GM23338 (cell line): Measurements from ENCODE around the gene RPTOR. TPM values are rescaled to one million over a fixed set of nuclear protein-coding genes. Genes with fewer than 3 reads are reported as not detected.
A peak's percentile ranks its signal among the peaks of the same experiment; 100 is the strongest.

ENCODE experiments used
- ATAC-seq: fragments of 200-7000 bp; cut with Tn5 transposase; 3 replicates; pipeline ENCODE4 v1.9.1; 2020
- DNase-seq: peaks from one replicate; pipeline ENCODE4 v3.0.0-alpha.2; 2015; ENCODE audit warnings: low spot score
- H2AFZ ChIP-seq: fragments of 200-600 bp; sonication (generic); 2 replicates; pipeline ENCODE4 v1.8.0; 2016; ENCODE audit warnings: antibody characterized with exemption, mild to moderate bottlenecking, moderate library complexity
- H3F3A ChIP-seq: fragments of 200-600 bp; sonication (generic); replicated peaks from 2 replicates; pipeline ENCODE4 v1.8.0; 2017; ENCODE audit warnings: antibody characterized with exemption, mixed run types, low read depth
- H3K27ac ChIP-seq: fragments of 200-600 bp; sonication (generic); 2 replicates; pipeline ENCODE4 v1.6.1; 2016; ENCODE audit warnings: low read depth
- H3K27me3 ChIP-seq: fragments of 200-600 bp; sonication (generic); 2 replicates; pipeline ENCODE4 v1.8.0; 2016; ENCODE audit warnings: mild to moderate bottlenecking, mixed run types, moderate library complexity; ENCODE audit not compliant: insufficient read depth
- H3K36me3 ChIP-seq: fragments of 200-600 bp; sonication (generic); 2 replicates; pipeline ENCODE4 v1.8.0; 2016; ENCODE audit warnings: mild to moderate bottlenecking; ENCODE audit not compliant: insufficient read depth
- H3K4me1 ChIP-seq: fragments of 200-600 bp; sonication (generic); 2 replicates; pipeline ENCODE4 v1.8.0; 2016; ENCODE audit warnings: mild to moderate bottlenecking, moderate library complexity; ENCODE audit not compliant: insufficient read depth
- H3K4me2 ChIP-seq: fragments of 200-600 bp; sonication (generic); 2 replicates; pipeline ENCODE4 v1.7.1; 2017; ENCODE audit warnings: mixed run types
- H3K4me3 ChIP-seq: fragments of 200-600 bp; sonication (generic); 2 replicates; pipeline ENCODE4 v1.6.1; 2016; ENCODE audit warnings: mixed run types
- H3K79me2 ChIP-seq: fragments of 200-600 bp; sonication (generic); replicated peaks from 2 replicates; pipeline ENCODE4 v1.8.0; 2017; ENCODE audit warnings: mild to moderate bottlenecking; ENCODE audit not compliant: insufficient read depth
- H3K9me2 ChIP-seq: fragments of 200-600 bp; sonication (generic); 2 replicates; pipeline ENCODE4 v1.8.0; 2017; ENCODE audit not compliant: insufficient read depth
- H4K20me1 ChIP-seq: fragments of 200-600 bp; sonication (generic); replicated peaks from 2 replicates; pipeline ENCODE4 v1.8.0; 2017; ENCODE audit warnings: mild to moderate bottlenecking; ENCODE audit not compliant: insufficient read depth
- H3K27ac Mint-ChIP-seq: 2 replicates; pipeline ENCODE4 v1.8.0; 2020; ENCODE audit warnings: inconsistent platforms, mild to moderate bottlenecking, moderate library complexity, mixed read lengths
- H3K27me3 Mint-ChIP-seq: 3 replicates; pipeline ENCODE4 v1.8.0; 2022; ENCODE audit warnings: low read depth, mild to moderate bottlenecking, moderate library complexity, mixed read lengths, inconsistent platforms; ENCODE audit not compliant: insufficient read depth, poor library complexity
- H3K36me3 Mint-ChIP-seq: 3 replicates; pipeline ENCODE4 v1.8.0; 2021; ENCODE audit warnings: low read depth, mild to moderate bottlenecking, inconsistent platforms, moderate library complexity, mixed read lengths
- H3K4me1 Mint-ChIP-seq: 3 replicates; pipeline ENCODE4 v1.8.0; 2020; ENCODE audit warnings: mild to moderate bottlenecking, inconsistent platforms, mixed read lengths
- H3K4me3 Mint-ChIP-seq: 3 replicates; pipeline ENCODE4 v1.8.0; 2021; ENCODE audit warnings: moderate library complexity, mild to moderate bottlenecking, inconsistent platforms, mixed read lengths
- H3K9me3 Mint-ChIP-seq: 3 replicates; pipeline ENCODE4 v1.8.0; 2020; ENCODE audit warnings: moderate library complexity, mild to moderate bottlenecking, inconsistent platforms, mixed read lengths
- CREB1 ChIP-seq: fragments of 250-450 bp; sonication (Bioruptor Pico); IDR thresholded peaks from 2 replicates; pipeline ENCODE4 v1.5.0; 2020; ENCODE audit warnings: low read depth, mild to moderate bottlenecking, moderate library complexity
- CTCF ChIP-seq, 2 experiments: fragments of 200-600 bp in 1 of 2; sonication (generic) in 1 of 2; conservative IDR thresholded peaks; 2 replicates each; pipeline versions ENCODE4 v1.5.1 to v1.6.1; 2016 to 2017; ENCODE audit warnings: antibody characterized with exemption in 2 of 2, low read depth in 2 of 2, mild to moderate bottlenecking in 2 of 2, moderate library complexity in 1 of 2
- EZH2 ChIP-seq: fragments of 200-600 bp; sonication (generic); IDR thresholded peaks from one replicate; pipeline ENCODE4 v1.8.0; 2017; ENCODE audit warnings: antibody characterized with exemption, mild to moderate bottlenecking, low read depth; ENCODE audit not compliant: unreplicated experiment
- EZH2phosphoT487 ChIP-seq: fragments of 200-600 bp; sonication (generic); IDR thresholded peaks from one replicate; pipeline ENCODE4 v1.8.1; 2018; ENCODE audit warnings: antibody characterized with exemption; ENCODE audit not compliant: unreplicated experiment
- JUNB ChIP-seq: IDR thresholded peaks from one replicate; pipeline ENCODE4 v1.6.1; 2016; ENCODE audit warnings: antibody characterized with exemption; ENCODE audit not compliant: unreplicated experiment
- NANOG ChIP-seq: IDR thresholded peaks from 2 replicates; pipeline ENCODE4 v1.6.1; 2016; ENCODE audit warnings: antibody characterized with exemption, borderline replicate concordance
- POLR2AphosphoS5 ChIP-seq: IDR thresholded peaks from 2 replicates; pipeline ENCODE4 v1.6.1; 2016; ENCODE audit warnings: antibody characterized with exemption, low read depth
- STAT1 ChIP-seq: IDR thresholded peaks from one replicate; pipeline ENCODE4 v1.6.1; 2016; ENCODE audit warnings: antibody characterized with exemption; ENCODE audit not compliant: unreplicated experiment
- ZNF114 ChIP-seq: fragments of 250-450 bp; sonication (Bioruptor Pico); IDR thresholded peaks from 2 replicates; pipeline ENCODE4 v1.5.0; 2020; ENCODE audit warnings: mild to moderate bottlenecking, moderate library complexity
- ZNF331 ChIP-seq: fragments of 250-450 bp; sonication (Bioruptor Pico); IDR thresholded peaks from 2 replicates; pipeline ENCODE4 v1.5.0; 2020; ENCODE audit warnings: low read depth, mild to moderate bottlenecking, moderate library complexity
- ZNF462 ChIP-seq: fragments of 250-450 bp; sonication (Bioruptor Pico); IDR thresholded peaks from 2 replicates; pipeline ENCODE4 v1.5.0; 2020; ENCODE audit warnings: mild to moderate bottlenecking, moderate library complexity
- polyA plus RNA-seq: library from polyadenylated mRNA; unstranded; fragments of >200 nt; fragmentation: Nextera tagmentation; extraction: Ambion mirVana; gene quantifications from 2 replicates; pipeline ENCODE4 v1.2.1, GENCODE V29; 2016
- total RNA-seq: library from RNA; depleted of rRNA; stranded (reverse); fragments of >200 nt; shearing (Covaris generic); gene quantifications from 2 replicates; pipeline ENCODE4 v1.2.3, GENCODE V29; 2014
- TF ChIP-seq, protein P1 (sequence below): IDR thresholded peaks from 2 replicates; pipeline ENCODE4 v1.6.1; 2016; ENCODE audit warnings: antibody characterized with exemption
- TF ChIP-seq, protein P2 (sequence below): IDR thresholded peaks from one replicate; pipeline ENCODE4 v1.6.1; 2018; ENCODE audit warnings: antibody characterized with exemption; ENCODE audit not compliant: unreplicated experiment

RPTOR gene
- total and polyA plus RNA-seq, 2 experiments from 2014 or later = 9.5 to 38.0 TPM

- H3K4me3 Mint-ChIP-seq = no peak overlapping the region
- no peak overlapping the region for H3K4me3 ChIP-seq
- no peaks in the 10 kb centered on the region for H3K27me3 Mint-ChIP-seq
- no peak overlapping the region for H2AFZ ChIP-seq
- no peaks in the 10 kb centered on the region for H3K27me3 ChIP-seq
- DNase-seq = no peak
- no peaks in the 10 kb centered on the region for H3F3A ChIP-seq
- no peak overlapping the region for H3K27ac ChIP-seq
- peaks cover 7% of the 10 kb centered on the region; the same call in 2 of the 3 replicates for H3K36me3 Mint-ChIP-seq
- H3K9me3 Mint-ChIP-seq = no peaks in the 10 kb centered on the region
- H3K9me2 ChIP-seq = no peaks in the 10 kb centered on the region
- H3K27ac Mint-ChIP-seq = no peak overlapping the region
- H3K4me2 ChIP-seq = no peak overlapping the region
- TF ChIP-seq, protein P1, sequence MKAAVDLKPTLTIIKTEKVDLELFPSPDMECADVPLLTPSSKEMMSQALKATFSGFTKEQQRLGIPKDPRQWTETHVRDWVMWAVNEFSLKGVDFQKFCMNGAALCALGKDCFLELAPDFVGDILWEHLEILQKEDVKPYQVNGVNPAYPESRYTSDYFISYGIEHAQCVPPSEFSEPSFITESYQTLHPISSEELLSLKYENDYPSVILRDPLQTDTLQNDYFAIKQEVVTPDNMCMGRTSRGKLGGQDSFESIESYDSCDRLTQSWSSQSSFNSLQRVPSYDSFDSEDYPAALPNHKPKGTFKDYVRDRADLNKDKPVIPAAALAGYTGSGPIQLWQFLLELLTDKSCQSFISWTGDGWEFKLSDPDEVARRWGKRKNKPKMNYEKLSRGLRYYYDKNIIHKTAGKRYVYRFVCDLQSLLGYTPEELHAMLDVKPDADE = no peak
- TF ChIP-seq, protein P2, sequence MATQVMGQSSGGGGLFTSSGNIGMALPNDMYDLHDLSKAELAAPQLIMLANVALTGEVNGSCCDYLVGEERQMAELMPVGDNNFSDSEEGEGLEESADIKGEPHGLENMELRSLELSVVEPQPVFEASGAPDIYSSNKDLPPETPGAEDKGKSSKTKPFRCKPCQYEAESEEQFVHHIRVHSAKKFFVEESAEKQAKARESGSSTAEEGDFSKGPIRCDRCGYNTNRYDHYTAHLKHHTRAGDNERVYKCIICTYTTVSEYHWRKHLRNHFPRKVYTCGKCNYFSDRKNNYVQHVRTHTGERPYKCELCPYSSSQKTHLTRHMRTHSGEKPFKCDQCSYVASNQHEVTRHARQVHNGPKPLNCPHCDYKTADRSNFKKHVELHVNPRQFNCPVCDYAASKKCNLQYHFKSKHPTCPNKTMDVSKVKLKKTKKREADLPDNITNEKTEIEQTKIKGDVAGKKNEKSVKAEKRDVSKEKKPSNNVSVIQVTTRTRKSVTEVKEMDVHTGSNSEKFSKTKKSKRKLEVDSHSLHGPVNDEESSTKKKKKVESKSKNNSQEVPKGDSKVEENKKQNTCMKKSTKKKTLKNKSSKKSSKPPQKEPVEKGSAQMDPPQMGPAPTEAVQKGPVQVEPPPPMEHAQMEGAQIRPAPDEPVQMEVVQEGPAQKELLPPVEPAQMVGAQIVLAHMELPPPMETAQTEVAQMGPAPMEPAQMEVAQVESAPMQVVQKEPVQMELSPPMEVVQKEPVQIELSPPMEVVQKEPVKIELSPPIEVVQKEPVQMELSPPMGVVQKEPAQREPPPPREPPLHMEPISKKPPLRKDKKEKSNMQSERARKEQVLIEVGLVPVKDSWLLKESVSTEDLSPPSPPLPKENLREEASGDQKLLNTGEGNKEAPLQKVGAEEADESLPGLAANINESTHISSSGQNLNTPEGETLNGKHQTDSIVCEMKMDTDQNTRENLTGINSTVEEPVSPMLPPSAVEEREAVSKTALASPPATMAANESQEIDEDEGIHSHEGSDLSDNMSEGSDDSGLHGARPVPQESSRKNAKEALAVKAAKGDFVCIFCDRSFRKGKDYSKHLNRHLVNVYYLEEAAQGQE = no peak
- no peak for TF ChIP-seq ZNF114 (CRISPR knock-in tag)
- TF ChIP-seq EZH2phosphoT487 = no peak
- no peak for TF ChIP-seq STAT1
- no peak for TF ChIP-seq CTCF (conservative IDR thresholded peaks at IDR 0.05; ENCODE audit: low read depth in 2 of 2)
- no peak for TF ChIP-seq ZNF331 (CRISPR knock-in tag)
- no peak for TF ChIP-seq POLR2AphosphoS5
- TF ChIP-seq EZH2 = no peak
- no peak for TF ChIP-seq JUNB
- TF ChIP-seq NANOG = no peak
- no peak for TF ChIP-seq ZNF462 (CRISPR knock-in tag)
- TF ChIP-seq CREB1 (CRISPR knock-in tag) = no peak
- no peaks in the 10 kb centered on the region for H3K36me3 ChIP-seq
- ATAC-seq = peak; percentile 58
- peaks cover 14% of the 10 kb centered on the region; the same call in 2 of the 3 replicates for H3K4me1 Mint-ChIP-seq
- H3K4me1 ChIP-seq = no peaks in the 10 kb centered on the region
- H3K79me2 ChIP-seq = peaks cover 44% of the 10 kb centered on the region
- H4K20me1 ChIP-seq = peaks cover 15% of the 10 kb centered on the region
Observed at GRCh38 chr17:80624864-80625263, 80.2 kb downstream of the RPTOR start.
